Embryonic facial prominence (tissue), 1 donor: ENCODE results near the gene CIZ1.
"Not testable (repeated sequence)": the region's sequence is repeated elsewhere in the genome, so short reads cannot be mapped to it uniquely, and the experiment has no call there.

Source experiments
- DNase-seq: peaks from one replicate; pipeline ENCODE4 v3.0.0-alpha.2; 2016; ENCODE audit errors: extremely low spot score

The CIZ1 gene

GRCh38 chr9:128190013-128190412 lies 1.4 kb downstream of the CIZ1 start:
- DNase-seq: no peak

GRCh38 chr9:128188209-128188608 lies 3.2 kb downstream of the CIZ1 start:
- DNase-seq: no peak

- DNase-seq: no peak
These were observed 4.0 kb downstream of the CIZ1 start for GRCh38 chr9:128187361-128187760.

- no peak for DNase-seq
These were observed 5.1 kb downstream of the CIZ1 start for GRCh38 chr9:128185979-128186965.

- no peak for DNase-seq
These were observed 8.3 kb downstream of the CIZ1 start for GRCh38 chr9:128182893-128183588.

GRCh38 chr9:128181480-128181879 lies 9.9 kb downstream of the CIZ1 start:
- not testable (repeated sequence) for DNase-seq

- DNase-seq: no peak
These were observed 10.9 kb downstream of the CIZ1 start for GRCh38 chr9:128180447-128180846.

GRCh38 chr9:128180001-128180400 lies 11.4 kb downstream of the CIZ1 start:
- DNase-seq: no peak

GRCh38 chr9:128178806-128179431 lies 12.5 kb downstream of the CIZ1 start:
- DNase-seq: no peak

- no peak for DNase-seq
These were observed 15.6 kb downstream of the CIZ1 start for GRCh38 chr9:128175726-128176125.

GRCh38 chr9:128175102-128175563 lies 16.2 kb downstream of the CIZ1 start:
- no peak for DNase-seq

GRCh38 chr9:128174062-128174461 lies 17.3 kb downstream of the CIZ1 start:
- DNase-seq: no peak

- no peak for DNase-seq
These were observed 21.4 kb downstream of the CIZ1 start for GRCh38 chr9:128169925-128170324.

- DNase-seq: no peak
These were observed 21.9 kb downstream of the CIZ1 start for GRCh38 chr9:128169492-128169891.

GRCh38 chr9:128168731-128169308 lies 22.6 kb downstream of the CIZ1 start:
- no peak for DNase-seq

- no peak for DNase-seq
These were observed 24.2 kb downstream of the CIZ1 start for GRCh38 chr9:128167209-128167608.

GRCh38 chr9:128166169-128166568 lies 25.2 kb downstream of the CIZ1 start:
- DNase-seq: no peak

GRCh38 chr9:128164307-128164885 lies 27.0 kb downstream of the CIZ1 start:
- DNase-seq: no peak

GRCh38 chr9:128163523-128164306 lies 27.7 kb downstream of the CIZ1 start:
- no peak for DNase-seq

- DNase-seq: no peak
These were observed 28.3 kb downstream of the CIZ1 start for GRCh38 chr9:128163027-128163515.
